HG03469 (cell line): ENCODE results near the gene MAP4K3.

Experiments
- ATAC-seq: cut with Tn5 transposase; IDR thresholded peaks from one replicate; pipeline ENCODE4 v1.9.1; 2021; ENCODE audit warnings: mild to moderate bottlenecking, moderate library complexity, moderate number of reproducible peaks; ENCODE audit not compliant: unreplicated experiment

The MAP4K3 gene

GRCh38 chr2:39311469-39311868, 125.6 kb downstream of the MAP4K3 start:
- ATAC-seq = no peak

DNA sequence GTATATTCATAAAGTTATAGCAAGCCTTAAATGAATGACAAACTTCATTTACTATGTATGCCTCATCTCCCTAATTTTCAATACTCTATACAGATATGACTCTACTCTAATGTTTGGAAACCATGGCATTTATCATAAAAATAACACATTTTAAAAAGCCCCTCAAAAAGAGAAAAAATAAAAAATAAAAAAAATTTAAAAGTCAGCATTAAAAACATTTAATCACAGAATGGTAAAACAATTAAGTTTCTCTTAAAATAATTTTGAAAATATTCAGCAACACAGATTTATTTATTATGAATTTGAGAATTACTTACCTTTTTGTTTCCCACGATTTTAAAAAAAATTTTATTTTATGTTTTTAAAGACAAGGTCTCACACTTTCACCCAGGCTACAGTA, 128.3 kb downstream of the MAP4K3 start:
- no peak for ATAC-seq

- ATAC-seq = no peak
These were observed 130.5 kb downstream of the MAP4K3 start for GRCh38 chr2:39306626-39307025.

GRCh38 chr2:39304729-39305128, 132.4 kb downstream of the MAP4K3 start:
- ATAC-seq = no peak

- no peak for ATAC-seq
These were observed 132.9 kb downstream of the MAP4K3 start for GRCh38 chr2:39304200-39304599.

- no peak for ATAC-seq
These were observed 135.7 kb downstream of the MAP4K3 start for GRCh38 chr2:39301352-39301751.

DNA sequence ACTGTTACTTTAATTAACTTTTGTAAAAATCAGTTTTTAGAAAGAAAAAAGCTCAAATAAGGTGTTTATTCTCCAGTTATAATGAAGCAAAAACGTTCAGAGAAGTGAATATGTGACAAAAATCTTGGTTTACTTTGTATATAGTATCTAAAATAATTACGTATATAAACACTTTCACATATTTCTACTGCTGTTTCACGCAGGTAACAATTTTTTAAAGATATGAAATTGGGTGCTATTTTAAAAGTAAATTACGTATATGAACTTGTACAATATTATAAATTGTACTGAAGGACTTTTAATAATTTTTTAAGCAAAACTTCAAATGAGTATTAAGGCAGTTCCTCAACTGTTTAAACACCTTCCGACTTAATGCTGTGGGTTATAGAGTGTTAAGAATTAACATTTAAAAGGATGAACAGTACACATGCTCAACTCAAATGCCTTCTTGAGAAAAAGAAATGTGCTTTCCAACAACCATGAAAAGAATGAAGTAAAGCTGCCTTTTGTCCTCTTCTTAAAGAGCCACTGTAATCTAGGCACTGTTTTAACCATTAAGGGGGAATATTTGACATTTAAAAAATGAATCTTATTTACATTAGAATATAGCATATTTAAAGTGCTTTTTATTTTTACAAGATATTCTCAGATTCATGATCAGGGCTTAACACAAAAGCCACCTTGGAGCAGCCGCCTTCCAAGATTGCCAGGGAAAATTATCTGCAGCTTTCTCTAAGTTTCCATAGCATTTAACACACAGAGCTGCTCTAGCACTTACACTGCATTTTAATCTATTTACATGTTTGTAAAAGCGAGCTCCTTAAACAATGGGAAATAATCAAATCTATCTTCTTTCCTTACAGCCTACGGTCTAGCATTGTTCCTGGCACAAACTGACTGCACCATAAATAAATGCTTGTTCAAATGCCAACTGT, 136.8 kb downstream of the MAP4K3 start:
- ATAC-seq = no peak

DNA sequence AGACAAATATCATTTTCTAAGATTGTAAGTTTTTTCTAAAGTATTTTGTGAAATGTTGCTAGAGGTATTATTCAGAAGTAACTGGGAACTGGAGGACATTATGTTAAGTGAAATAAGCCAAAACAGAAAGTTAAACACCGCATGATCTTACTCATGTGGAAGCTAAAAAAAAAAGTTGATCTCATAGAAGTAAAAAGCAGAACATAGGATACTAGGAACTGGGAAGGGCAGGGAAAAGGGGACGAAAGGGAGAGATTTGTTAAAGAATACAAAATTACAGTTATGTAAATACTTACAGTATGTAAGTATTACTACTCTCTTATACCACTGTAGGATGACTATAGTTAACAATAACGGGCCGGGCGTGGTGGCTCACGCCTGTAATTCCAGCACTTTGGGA, 146.7 kb downstream of the MAP4K3 start:
- no peak for ATAC-seq

DNA sequence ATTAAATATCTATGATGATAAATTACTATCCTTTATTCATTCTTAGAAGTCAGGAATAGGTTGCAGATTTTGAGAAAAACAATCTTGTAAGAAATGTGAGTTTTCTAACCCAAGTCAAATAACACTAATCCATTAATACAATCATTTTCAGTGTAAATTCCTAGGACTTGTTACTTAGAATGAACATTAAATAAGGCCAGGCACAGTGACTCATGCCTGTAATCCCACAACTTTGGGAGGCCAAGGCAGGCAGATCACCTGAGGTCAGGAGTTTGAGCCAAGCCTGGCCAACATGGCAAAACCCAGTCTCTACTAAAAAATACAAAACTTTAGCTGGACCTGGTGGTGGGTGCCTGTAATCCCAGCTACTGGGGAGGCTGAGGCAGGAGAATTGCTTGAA, 147.5 kb downstream of the MAP4K3 start:
- no peak for ATAC-seq

DNA sequence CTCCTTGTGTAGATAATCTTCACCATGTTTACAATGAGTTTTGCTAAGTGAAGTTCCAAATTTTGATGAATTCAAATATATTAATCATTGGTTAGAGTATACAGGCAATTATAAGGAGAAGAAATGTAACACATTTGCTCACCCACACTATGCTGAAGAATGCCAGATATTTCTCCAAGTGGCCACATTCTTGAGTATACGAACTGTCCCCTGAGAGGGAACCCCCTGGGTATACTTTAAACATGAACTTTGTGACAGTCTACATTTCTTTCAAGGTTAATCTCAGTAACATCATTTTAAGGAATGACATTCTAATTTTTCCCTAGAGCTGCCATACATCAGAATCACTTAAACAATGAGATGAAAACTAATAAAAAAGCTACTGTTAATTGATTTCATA, 153.5 kb downstream of the MAP4K3 start:
- no peak for ATAC-seq

DNA sequence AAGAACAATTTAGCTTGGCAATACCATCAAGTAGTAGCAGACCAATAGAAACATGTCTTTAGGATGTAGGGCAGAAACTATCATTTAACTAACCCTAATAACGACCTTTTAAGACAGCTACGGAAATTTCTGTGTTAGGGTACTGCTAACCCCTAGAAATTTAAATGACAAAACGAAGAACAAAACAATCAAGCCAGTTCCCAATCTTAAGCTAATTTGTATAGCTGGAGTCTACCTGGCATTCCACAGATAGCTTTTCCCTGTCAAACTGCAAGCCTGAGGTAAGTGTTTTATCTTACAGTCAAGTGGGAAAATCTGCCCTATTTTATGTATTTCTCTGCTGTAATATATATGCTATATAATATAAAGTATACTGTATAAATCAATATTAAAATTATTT, 155.7 kb downstream of the MAP4K3 start:
- no peak for ATAC-seq

GRCh38 chr2:39275016-39275415, 162.1 kb downstream of the MAP4K3 start:
- no peak for ATAC-seq

- no peak for ATAC-seq
These were observed 167.1 kb downstream of the MAP4K3 start for GRCh38 chr2:39269941-39270340.

DNA sequence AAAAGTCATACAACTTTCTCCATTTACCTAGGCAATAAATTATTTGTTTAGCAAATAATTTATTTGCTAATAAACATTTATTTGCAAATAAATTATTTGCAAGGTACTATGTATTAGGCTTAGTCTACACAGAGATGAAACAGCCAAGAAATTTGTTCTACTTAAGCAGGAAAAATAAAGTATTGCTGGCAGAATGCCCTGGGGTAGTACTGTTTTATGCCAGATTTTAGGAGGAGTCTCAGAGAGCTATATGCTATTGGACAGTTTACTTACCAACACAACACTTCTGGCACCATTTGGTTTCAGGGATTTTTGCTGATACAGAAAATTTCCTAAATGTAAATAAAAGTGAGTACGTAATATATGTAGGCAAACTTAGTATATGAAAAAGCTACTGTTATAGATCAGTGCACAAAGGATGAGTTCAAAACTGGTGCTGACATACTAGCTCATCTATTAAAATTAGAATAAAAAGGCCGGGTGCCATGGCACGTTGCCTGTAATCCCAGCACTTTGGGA, 170.1 kb downstream of the MAP4K3 start:
- ATAC-seq = no peak

- ATAC-seq = peak; percentile 70
These were observed 170.8 kb downstream of the MAP4K3 start for GRCh38 chr2:39266139-39266805.

DNA sequence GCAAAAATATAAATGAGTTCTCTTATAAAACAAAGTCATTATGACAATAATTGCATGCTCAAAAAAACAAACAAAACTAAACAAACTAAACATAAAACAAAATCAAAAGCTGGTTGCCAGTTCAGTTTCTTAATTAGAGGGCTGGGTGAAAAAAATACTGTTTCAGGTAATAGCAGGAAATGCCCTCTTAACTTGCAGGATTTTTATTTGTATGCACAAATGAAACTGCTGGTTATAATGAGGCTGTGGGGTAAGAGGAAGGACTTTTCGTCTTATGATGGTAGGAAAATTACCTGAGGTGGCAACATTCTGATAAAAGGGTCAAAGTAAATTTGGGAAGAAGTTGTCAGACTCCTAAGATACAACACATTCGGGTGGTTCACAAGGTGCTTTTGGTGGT, 171.8 kb downstream of the MAP4K3 start:
- no peak for ATAC-seq

- ATAC-seq = peak; percentile 46
These were observed 172.4 kb downstream of the MAP4K3 start for GRCh38 chr2:39264733-39265132.

GRCh38 chr2:39260087-39260486, 177.0 kb downstream of the MAP4K3 start:
- no peak for ATAC-seq

- ATAC-seq = no peak
These were observed 181.0 kb downstream of the MAP4K3 start for GRCh38 chr2:39256040-39256439.

- ATAC-seq = no peak
These were observed 184.1 kb downstream of the MAP4K3 start for GRCh38 chr2:39252888-39253518.

- no peak for ATAC-seq
These were observed 189.5 kb downstream of the MAP4K3 start for GRCh38 chr2:39247512-39248043.
